LNCaP clone FGC (cell line): ENCODE data around the gene ZNF793.

Source experiments
- DNase-seq: peaks from one replicate; pipeline ENCODE4 v3.0.0-alpha.2; 2011; ENCODE audit warnings: low read depth
- H3K4me3 ChIP-seq: 2 replicates; pipeline ENCODE4 v1.5.1; 2011; ENCODE audit warnings: mild to moderate bottlenecking, low read depth, low read length, control low read depth
- TF ChIP-seq, protein P1 (sequence below): IDR thresholded peaks from 2 replicates; pipeline ENCODE4 v1.5.1; 2012; ENCODE audit warnings: mild to moderate bottlenecking; ENCODE audit not compliant: control insufficient read depth, insufficient read depth; ENCODE audit errors: extremely low read depth

Gene ZNF793

DNA sequence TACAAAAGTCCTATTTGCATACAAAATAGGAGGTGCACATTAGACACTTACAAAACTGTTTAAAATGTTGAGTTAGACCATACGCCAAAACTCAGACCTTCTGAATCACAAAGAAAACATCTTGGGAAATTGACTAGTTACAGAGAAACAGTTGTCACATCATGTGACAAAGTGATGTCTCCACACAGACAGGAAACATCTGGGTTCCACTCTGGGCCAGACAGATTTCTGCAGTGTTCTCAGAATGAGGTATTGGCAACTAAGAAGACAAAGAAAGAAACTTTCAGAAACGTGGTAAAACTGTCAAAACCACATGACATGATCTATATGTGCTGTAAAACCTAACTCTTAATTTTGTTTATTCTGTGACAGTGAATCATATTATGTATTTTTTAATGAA is 6.7 kb downstream of the ZNF793 start:
- H3K4me3 ChIP-seq, result no peak overlapping the region
- TF ChIP-seq, protein P1, sequence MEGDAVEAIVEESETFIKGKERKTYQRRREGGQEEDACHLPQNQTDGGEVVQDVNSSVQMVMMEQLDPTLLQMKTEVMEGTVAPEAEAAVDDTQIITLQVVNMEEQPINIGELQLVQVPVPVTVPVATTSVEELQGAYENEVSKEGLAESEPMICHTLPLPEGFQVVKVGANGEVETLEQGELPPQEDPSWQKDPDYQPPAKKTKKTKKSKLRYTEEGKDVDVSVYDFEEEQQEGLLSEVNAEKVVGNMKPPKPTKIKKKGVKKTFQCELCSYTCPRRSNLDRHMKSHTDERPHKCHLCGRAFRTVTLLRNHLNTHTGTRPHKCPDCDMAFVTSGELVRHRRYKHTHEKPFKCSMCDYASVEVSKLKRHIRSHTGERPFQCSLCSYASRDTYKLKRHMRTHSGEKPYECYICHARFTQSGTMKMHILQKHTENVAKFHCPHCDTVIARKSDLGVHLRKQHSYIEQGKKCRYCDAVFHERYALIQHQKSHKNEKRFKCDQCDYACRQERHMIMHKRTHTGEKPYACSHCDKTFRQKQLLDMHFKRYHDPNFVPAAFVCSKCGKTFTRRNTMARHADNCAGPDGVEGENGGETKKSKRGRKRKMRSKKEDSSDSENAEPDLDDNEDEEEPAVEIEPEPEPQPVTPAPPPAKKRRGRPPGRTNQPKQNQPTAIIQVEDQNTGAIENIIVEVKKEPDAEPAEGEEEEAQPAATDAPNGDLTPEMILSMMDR, result no peak
- DNase-seq, result no peak

DNA sequence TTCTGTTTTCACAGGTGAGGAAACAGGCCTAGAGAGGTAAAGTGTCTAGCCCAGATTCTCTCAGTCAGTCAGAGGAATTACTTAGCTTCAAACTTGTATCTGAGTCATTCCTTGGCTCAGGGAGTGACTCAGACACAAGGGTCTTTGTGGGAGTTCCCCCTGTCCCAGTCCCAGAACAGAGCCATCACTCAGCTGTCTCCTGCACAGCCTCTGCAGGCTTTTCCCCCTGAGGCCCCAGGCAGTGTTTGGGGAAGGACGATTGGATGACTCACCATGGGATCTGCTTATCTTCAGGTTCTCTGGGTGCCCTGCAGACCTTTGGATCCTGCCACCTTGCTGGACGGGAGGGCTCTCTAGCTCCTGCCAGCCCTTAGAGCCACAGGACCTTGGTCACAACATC is 13.2 kb downstream of the ZNF793 start:
- no peak overlapping the region for H3K4me3 ChIP-seq
- DNase-seq, result no peak
- TF ChIP-seq, protein P1, result no peak

DNA sequence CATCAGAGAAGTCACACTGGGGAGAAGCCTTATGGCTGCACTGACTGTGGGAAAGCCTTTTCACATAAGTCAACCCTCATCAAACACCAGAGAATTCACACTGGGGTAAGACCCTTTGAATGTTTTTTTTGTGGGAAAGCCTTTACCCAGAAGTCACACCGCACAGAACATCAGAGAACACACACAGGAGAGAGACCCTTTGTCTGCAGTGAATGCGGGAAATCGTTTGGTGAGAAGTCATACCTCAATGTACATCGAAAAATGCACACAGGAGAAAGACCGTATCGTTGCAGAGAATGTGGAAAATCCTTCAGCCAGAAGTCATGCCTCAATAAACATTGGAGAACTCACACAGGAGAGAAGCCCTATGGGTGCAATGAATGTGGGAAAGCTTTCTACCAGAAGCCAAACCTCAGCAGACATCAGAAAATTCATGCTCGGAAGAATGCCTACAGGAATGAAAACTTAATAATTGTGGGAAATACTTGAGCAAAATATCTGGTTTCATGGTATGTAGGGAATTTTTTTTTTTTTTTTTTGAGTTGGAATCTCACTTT is 30.7 kb downstream of the ZNF793 start:
- no peak for DNase-seq
- TF ChIP-seq, protein P1, result no peak
- no peak overlapping the region for H3K4me3 ChIP-seq

DNA sequence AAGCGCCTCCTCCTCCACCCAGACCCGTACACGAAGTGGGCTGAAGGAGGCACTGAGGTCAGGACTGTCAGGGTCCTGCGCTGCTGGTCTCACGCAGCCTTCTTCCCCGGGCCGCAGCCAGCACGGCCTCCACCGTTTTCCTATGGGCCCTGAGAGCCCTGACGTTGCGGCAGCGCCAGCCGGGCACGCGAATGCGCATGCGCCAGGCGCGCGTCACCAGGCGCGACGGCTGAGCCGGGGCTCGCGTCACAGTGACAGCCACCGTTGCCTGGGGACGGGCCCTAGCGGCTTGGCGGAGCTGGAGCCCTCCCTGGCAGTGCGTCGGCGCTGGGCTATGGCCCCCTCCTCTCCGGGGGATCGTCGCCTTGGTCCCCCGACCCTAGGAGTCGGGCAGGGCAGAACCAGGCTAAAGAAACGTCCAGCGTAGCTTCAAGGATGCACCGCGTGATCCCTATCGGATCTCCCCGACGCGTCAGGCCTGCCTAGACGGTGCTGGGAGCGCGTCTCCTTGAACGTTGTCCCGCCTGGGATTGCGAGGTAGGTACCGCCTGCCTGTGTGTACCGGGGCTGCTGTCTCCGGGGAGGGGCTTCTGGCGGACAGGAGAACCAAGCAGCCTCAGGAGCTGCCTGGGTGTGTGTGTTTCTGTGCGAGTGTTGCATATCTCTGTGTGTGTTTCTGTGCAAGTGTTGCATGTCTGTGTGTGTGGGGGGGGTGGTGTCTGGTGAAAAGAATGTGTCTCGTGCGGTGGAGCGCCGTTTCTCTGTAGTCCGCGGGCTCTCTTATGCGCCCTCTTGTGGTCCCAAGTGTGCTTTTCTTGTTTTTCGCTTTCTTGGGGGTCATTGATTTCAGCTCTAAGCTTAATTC is 44.6 kb downstream of the ZNF793 start:
- no peak overlapping the region; the same call in 1 of the 2 replicates for H3K4me3 ChIP-seq
- no peak for DNase-seq
- TF ChIP-seq, protein P1, result 0 out of 2 replicates have a peak, but pooled peaks have one; percentile 17

DNA sequence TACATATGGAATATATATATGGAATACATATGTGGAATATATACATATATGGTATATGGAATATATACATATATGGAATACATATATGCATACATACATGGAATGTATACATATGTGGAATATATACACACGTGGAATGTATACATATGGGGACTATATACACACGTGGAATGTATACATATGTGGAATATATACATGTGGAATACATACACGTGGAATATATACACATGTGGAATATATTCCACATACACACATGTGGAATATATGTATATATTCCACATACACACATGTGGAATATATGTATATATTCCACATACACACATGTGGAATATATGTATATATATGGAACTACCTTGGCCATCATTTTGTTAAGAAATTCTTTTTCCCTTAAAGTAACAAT is 56.8 kb downstream of the ZNF793 start:
- no peak for DNase-seq
- TF ChIP-seq, protein P1, result no peak
- no peak overlapping the region for H3K4me3 ChIP-seq

DNA sequence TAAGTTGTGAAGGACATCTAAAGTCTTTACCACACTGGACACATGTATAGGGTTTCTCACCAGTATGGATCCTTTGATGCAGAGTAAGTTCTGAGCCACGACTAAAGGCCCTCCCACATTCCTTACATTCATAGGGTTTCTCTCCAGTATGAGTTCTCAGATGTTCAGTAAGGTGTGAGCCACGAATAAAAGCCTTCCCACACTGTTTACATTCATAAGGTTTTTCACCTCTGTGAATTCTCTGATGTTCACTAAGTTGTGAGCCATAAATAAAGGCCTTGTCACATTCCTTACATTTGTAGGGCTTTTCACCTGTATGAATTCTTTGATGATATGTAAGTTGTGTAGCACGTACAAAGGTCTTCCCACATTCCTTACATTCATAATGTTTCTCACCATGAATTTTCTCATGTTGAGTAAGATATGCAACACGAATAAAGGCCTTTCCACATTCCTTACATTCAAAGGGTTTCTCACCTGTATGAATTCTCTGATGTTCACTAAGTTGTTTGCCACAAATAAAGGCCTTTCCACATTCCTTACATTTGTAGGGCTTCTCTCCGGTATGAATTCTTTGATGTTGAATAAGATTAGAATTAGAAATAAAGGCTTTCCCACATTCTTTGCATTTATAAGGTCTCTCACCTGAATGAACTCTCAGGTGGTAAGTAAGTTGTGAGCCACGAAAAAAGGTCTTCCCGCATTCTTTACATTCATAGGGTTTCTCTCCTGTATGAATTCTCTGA is 58.1 kb downstream of the ZNF793 start:
- no peak overlapping the region for H3K4me3 ChIP-seq
- DNase-seq, result no peak
- TF ChIP-seq, protein P1, result no peak
